HL-60 (cell line): ENCODE data around the gene ADAMTS16.

Source experiments
- DNase-seq, 2 experiments: peaks; one replicate each; pipeline ENCODE4 v3.0.0-alpha.2; 2010 to 2020; ENCODE audit warnings: low read depth in 1 of 2, low spot score in 1 of 2
- H3K27ac ChIP-seq: fragments of 250-450 bp; sonication (Bioruptor Pico); replicated peaks from 2 replicates; pipeline ENCODE4 v1.5.1; 2020; ENCODE audit warnings: mild to moderate bottlenecking, moderate library complexity
- H3K27me3 ChIP-seq: fragments of 250-450 bp; sonication (Bioruptor Pico); 2 replicates; pipeline ENCODE4 v1.5.1; 2021; ENCODE audit warnings: mild to moderate bottlenecking, moderate library complexity; ENCODE audit not compliant: insufficient read depth, poor library complexity, severe bottlenecking
- H3K4me3 ChIP-seq: replicated peaks from 2 replicates; pipeline ENCODE4 v1.5.1; 2011; ENCODE audit warnings: mild to moderate bottlenecking, control low read depth, low read length; ENCODE audit not compliant: insufficient read depth
- GABPA ChIP-seq: IDR thresholded peaks from 2 replicates; pipeline ENCODE4 v1.6.1; 2012; ENCODE audit warnings: low read depth
- POLR2AphosphoS5 ChIP-seq: IDR thresholded peaks from 2 replicates; pipeline ENCODE4 v1.6.1; 2012; ENCODE audit warnings: low read depth
- SPI1 ChIP-seq: IDR thresholded peaks from 2 replicates; pipeline ENCODE4 v1.6.1; 2012; ENCODE audit warnings: low read depth, mild to moderate bottlenecking, borderline replicate concordance
- TF ChIP-seq, protein P1 (sequence below): IDR thresholded peaks from one replicate; pipeline ENCODE4 v1.5.1; 2011; ENCODE audit warnings: low read length, control low read depth, inconsistent platforms; ENCODE audit not compliant: insufficient read depth
- TF ChIP-seq, protein P2 (sequence below): IDR thresholded peaks from 2 replicates; pipeline ENCODE4 v1.6.1; 2012; ENCODE audit warnings: low read depth; ENCODE audit not compliant: insufficient replicate concordance

ADAMTS16 gene

DNA sequence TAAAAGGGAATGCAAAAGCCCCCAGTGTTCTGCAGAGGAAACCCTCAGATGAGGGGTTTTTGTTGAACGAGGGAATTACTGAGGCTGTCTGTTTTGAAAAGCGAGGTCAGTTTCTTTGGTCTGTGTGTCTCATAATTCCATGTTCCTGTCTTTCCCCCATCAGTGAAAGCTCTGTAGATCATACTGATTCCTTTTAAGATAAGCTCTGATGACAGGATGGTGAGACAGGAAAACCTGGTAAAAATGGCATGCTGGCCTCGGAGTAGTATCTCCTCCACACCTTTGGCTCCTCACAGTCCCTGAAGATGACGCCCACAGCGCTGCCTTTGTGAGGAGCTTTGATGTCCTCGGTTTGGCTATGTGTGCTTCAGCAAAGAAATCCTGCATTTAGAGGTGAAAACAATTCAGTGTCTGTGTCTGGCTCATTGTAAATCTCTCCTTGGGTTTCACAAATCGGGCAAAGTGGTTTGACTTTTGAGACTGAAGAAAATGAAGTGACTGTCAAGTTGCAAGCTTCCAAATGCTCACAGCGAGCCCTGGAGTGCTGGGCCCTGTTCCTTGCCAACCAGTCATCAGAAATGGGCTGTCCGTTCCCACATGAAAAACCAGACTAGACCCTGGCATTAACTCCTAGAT lies 157.4 kb downstream of the ADAMTS16 start:
- DNase-seq: no peak
- Histone ChIP-seq H3K27ac (no peak overlapping the region), H3K27me3 (no peaks in the 10 kb centered on the region), H3K4me3 (no peak overlapping the region)
- TF ChIP-seq POLR2AphosphoS5 (no peak), SPI1 (no peak), GABPA (no peak)
- TF ChIP-seq, protein P1, sequence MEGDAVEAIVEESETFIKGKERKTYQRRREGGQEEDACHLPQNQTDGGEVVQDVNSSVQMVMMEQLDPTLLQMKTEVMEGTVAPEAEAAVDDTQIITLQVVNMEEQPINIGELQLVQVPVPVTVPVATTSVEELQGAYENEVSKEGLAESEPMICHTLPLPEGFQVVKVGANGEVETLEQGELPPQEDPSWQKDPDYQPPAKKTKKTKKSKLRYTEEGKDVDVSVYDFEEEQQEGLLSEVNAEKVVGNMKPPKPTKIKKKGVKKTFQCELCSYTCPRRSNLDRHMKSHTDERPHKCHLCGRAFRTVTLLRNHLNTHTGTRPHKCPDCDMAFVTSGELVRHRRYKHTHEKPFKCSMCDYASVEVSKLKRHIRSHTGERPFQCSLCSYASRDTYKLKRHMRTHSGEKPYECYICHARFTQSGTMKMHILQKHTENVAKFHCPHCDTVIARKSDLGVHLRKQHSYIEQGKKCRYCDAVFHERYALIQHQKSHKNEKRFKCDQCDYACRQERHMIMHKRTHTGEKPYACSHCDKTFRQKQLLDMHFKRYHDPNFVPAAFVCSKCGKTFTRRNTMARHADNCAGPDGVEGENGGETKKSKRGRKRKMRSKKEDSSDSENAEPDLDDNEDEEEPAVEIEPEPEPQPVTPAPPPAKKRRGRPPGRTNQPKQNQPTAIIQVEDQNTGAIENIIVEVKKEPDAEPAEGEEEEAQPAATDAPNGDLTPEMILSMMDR: no peak
- TF ChIP-seq, protein P2, sequence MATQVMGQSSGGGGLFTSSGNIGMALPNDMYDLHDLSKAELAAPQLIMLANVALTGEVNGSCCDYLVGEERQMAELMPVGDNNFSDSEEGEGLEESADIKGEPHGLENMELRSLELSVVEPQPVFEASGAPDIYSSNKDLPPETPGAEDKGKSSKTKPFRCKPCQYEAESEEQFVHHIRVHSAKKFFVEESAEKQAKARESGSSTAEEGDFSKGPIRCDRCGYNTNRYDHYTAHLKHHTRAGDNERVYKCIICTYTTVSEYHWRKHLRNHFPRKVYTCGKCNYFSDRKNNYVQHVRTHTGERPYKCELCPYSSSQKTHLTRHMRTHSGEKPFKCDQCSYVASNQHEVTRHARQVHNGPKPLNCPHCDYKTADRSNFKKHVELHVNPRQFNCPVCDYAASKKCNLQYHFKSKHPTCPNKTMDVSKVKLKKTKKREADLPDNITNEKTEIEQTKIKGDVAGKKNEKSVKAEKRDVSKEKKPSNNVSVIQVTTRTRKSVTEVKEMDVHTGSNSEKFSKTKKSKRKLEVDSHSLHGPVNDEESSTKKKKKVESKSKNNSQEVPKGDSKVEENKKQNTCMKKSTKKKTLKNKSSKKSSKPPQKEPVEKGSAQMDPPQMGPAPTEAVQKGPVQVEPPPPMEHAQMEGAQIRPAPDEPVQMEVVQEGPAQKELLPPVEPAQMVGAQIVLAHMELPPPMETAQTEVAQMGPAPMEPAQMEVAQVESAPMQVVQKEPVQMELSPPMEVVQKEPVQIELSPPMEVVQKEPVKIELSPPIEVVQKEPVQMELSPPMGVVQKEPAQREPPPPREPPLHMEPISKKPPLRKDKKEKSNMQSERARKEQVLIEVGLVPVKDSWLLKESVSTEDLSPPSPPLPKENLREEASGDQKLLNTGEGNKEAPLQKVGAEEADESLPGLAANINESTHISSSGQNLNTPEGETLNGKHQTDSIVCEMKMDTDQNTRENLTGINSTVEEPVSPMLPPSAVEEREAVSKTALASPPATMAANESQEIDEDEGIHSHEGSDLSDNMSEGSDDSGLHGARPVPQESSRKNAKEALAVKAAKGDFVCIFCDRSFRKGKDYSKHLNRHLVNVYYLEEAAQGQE: no peak

DNA sequence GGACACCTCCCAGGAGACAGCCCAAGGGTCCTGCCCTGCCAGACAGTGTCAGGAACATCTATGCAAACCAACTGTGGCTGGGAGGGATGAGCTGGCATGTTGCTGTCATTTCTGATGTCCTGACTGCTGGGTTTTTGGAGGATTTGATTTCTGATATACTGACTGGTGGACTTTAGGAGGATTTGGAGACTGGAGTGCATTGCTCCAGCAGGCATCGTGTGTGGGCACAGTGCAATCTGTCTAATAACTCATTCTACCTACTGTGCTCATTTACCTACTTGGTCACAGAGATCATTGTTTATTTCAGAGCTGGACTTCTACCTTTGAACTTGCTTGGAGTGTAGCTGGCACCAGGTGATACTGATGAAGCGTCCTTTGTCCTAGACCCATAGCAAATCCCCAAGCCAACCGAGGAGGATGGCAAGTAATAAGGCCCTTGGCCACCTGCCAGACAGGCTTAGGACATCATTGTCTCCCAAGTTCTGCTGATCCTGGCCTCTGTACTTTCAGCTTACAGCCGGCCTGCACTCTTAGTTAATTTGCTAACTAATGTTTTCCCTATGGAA lies 158.0 kb downstream of the ADAMTS16 start:
- TF ChIP-seq POLR2AphosphoS5 (no peak), SPI1 (no peak), GABPA (no peak)
- TF ChIP-seq, protein P1: no peak
- TF ChIP-seq, protein P2: no peak
- Histone ChIP-seq H3K4me3 (no peak overlapping the region), H3K27ac (no peak overlapping the region), H3K27me3 (no peaks in the 10 kb centered on the region)
- DNase-seq: no peak

DNA sequence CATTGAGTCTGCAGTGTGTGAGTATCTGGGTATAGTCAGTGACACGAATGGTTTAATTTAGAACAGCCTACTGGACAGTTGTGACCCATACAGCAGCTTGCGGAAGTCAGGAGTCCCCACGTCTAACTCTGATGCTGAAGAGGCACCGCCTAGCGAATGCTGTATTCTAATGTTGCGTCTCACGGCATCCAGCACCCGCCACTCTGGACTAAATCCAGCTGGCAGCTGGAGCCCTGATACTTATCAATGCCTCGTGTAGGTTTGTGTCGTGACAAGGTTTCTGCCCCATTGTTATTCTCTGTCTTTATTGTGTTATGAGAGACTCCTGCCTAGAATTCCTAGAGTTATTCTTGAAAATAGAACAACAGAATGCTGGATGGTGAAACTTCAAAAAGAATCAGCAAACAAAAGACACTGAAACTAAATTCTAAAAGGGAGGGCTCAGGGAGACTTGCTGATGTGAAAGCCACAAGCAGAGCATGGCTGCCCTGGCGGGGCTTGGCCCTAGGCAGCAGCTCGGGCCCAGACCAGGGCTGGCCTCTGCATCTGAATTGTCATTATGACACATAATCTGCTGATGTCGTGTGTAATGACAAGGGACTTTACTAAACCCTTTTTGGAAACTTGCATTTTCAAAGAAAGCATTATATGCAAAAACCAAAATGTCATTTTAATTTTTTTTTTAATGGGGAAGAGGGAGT lies 158.9 kb downstream of the ADAMTS16 start:
- no peak for DNase-seq
- TF ChIP-seq SPI1 (no peak), GABPA (no peak), POLR2AphosphoS5 (no peak)
- no peak overlapping the region for H3K27ac ChIP-seq
- H3K4me3 ChIP-seq: no peak overlapping the region
- H3K27me3 ChIP-seq: no peaks in the 10 kb centered on the region

DNA sequence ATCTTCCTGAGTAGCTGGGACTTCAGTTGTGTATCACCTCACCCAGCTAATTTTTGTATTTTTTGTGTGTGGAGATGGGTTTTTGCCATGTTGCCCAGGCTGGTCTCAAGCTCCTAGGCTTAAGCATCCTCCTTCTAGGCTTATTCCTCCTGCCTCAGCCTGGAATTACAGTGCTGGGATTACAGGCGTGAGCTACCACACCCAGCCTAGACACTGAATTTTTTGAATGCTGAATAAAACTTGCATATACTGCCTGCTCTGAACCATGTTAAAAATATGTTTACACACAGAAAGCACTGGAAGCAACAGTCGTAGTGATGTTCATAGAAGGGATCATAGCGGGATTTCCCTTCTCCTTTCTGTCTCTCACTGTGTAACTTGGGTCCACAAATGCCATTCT lies 161.0 kb downstream of the ADAMTS16 start:
- H3K4me3 ChIP-seq: no peak overlapping the region
- H3K27ac ChIP-seq: no peak overlapping the region
- no peak for TF ChIP-seq POLR2AphosphoS5
- TF ChIP-seq, protein P2: no peak
- DNase-seq: no peak
- no peaks in the 10 kb centered on the region for H3K27me3 ChIP-seq
